Measurements from ENCODE around the gene KIAA1217.

- TF ChIP-seq CTCF (conservative IDR thresholded peaks at IDR 0.05; ENCODE audit: low read depth, low read length) (no peak), EZH2 (IDR thresholded peaks at IDR 0.05; ENCODE audit: borderline replicate concordance, low read depth, low read length, poor library complexity, severe bottlenecking) (no peak)
These were observed 322.5 kb downstream of the KIAA1217 start for GRCh38 chr10:24531439-24531838.
